ENCODE measurements around the gene CRTAC1.

Gene CRTAC1

GRCh38 chr10:97895084-97895483, 135.3 kb downstream of the CRTAC1 start:
- Histone ChIP-seq H3K36me3 (no peaks in the 10 kb centered on the region), H3K4me1 (no peaks in the 10 kb centered on the region), H3K4me3 (no peak overlapping the region), H3K27me3 (peaks cover 0 to 22% of the 10 kb centered on the region in 2 donors), H3K9me3 (no peaks in the 10 kb centered on the region), H3K27ac (no peak overlapping the region)
- DNase-seq = no peak
- intact Hi-C loops (cut with DNase I; ENCODE audit: low total_unique reads) = no loop called here
- no peak for TF ChIP-seq CTCF (IDR thresholded peaks at IDR 0.05)

DNA sequence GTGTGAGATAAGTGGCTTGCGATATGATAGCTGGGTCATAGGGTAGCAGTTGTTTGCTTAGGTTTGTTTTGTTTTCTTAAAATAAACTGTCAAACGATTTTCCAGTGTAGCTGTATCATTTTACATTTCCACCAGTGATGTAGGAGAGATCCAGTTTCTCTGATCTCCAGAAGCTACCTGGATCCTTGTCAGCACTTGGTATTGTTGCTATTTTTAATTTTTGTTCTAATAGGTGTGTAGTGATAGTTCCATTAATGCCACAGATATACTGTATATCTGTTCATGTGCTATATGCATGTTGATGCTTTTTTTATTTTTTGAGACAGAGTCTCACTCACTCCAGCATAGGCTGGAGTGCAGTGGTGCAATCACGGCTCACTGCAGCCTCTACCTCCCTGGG, 136.3 kb downstream of the CRTAC1 start:
- no peaks in the 10 kb centered on the region for H3K9me3 ChIP-seq
- intact Hi-C loops (cut with DNase I; ENCODE audit: low total_unique reads) = no loop called here
- no peaks in the 10 kb centered on the region for H3K36me3 ChIP-seq

DNA sequence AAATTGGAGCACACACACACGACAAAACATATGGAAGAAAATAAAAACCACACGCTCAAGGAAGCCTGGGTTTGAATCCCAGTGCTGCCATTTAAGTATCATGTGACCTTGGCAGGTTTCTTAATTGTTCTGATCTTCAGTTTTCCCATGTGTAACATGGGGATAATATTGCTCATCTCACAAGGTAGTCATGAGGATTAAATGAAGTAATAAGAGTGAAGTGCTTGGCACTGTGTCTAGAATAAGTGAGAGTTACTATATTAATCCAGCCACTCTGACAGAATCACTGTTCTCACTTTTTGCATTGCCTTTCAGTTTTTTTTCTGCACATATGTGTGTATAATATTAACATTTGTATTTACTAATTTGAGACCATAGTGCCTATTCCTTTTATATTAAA, 137.5 kb downstream of the CRTAC1 start:
- intact Hi-C loops (cut with DNase I; ENCODE audit: low total_unique reads) = no loop called here
- H3K4me3 ChIP-seq = no peak overlapping the region
- DNase-seq = no peak
- H3K36me3 ChIP-seq = no peaks in the 10 kb centered on the region
- peaks cover 0 to 17% of the 10 kb centered on the region in 2 donors for H3K27me3 ChIP-seq
- peaks cover 0 to 16% (median 11%) of the 10 kb centered on the region in 4 donors for H3K4me1 ChIP-seq
- H3K9me3 ChIP-seq = no peaks in the 10 kb centered on the region
- TF ChIP-seq CTCF (IDR thresholded peaks at IDR 0.05) = no peak
- no peak overlapping the region for H3K27ac ChIP-seq

More for the DNA sequence above, 136.3 kb downstream of the CRTAC1 start:
- H3K4me3 ChIP-seq = no peak overlapping the region
- H3K27ac ChIP-seq = no peak overlapping the region
- no peak for DNase-seq
- peaks cover 0 to 17% of the 10 kb centered on the region in 2 donors for H3K27me3 ChIP-seq
- no peak for TF ChIP-seq CTCF (IDR thresholded peaks at IDR 0.05)
- peaks cover 0 to 8% (median 6%) of the 10 kb centered on the region in 4 donors for H3K4me1 ChIP-seq

GRCh38 chr10:97892506-97892905, 137.9 kb downstream of the CRTAC1 start:
- TF ChIP-seq CTCF (IDR thresholded peaks at IDR 0.05) = no peak
- peaks cover 0 to 16% (median 11%) of the 10 kb centered on the region in 4 donors for H3K4me1 ChIP-seq
- peaks cover 0 to 17% of the 10 kb centered on the region in 2 donors for H3K27me3 ChIP-seq

DNA sequence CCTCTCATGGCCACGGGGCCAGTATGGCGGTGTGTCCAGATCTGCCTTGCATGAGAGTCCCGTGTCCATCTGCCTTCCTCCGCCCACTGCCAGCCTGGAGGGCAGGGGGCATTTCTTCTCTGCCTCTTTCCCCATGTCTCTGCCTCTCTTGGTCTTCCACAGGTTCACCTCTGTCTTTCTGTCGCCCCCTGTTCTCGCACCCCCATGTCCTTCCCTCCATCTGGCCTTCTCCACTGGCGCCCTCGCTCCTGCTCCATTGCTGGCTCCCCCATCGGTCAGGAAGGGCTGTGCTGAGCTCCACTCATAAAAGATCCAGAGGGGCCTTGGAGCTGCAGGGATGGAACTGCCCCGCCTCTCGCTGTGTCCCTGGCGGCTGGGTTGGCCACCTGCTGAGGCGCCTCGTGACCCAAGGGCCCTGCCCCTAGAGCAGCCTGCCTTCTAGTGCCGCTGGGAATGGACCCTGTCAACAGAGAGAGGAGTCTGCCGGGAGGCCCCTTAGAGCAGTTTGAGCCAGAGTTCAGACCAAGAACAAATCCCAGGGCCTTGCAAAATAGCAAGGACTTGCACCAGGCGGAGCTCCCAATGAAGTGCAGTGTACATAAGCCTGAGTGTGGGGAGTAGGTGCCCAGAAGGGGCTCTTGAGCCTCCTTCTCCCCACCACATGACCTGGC, 138.8 kb downstream of the CRTAC1 start:
- intact Hi-C loops (cut with DNase I; ENCODE audit: low total_unique reads) = no loop called here
- TF ChIP-seq CTCF (IDR thresholded peaks at IDR 0.05) = no peak
- H3K27ac ChIP-seq = no peak overlapping the region
- peaks cover 0 to 17% of the 10 kb centered on the region in 2 donors for H3K27me3 ChIP-seq
- H3K9me3 ChIP-seq = no peaks in the 10 kb centered on the region
- DNase-seq = no peak
- H3K4me1 ChIP-seq = peaks cover 0 to 16% (median 11%) of the 10 kb centered on the region in 4 donors
- no peak overlapping the region for H3K4me3 ChIP-seq
- no peaks in the 10 kb centered on the region for H3K36me3 ChIP-seq

More at GRCh38 chr10:97892506-97892905, 137.9 kb downstream of the CRTAC1 start:
- Histone ChIP-seq H3K36me3 (no peaks in the 10 kb centered on the region), H3K9me3 (no peaks in the 10 kb centered on the region), H3K27ac (no peak overlapping the region), H3K4me3 (no peak overlapping the region)
- intact Hi-C loops (cut with DNase I; ENCODE audit: low total_unique reads) = no loop called here
- no peak for DNase-seq

Measured in tibial artery (tissue), 4 donors.